SKM-1 (cell line): ENCODE results near the gene ARNT2.

Experiments
- DNase-seq: peaks from one replicate; lab custom pipeline; 2025; ENCODE audit not compliant: unreplicated experiment; lab: John Stamatoyannopoulos, UW

Gene ARNT2

GRCh38 chr15:80590761-80591355 lies 186.7 kb downstream of the ARNT2 start:
- no peak for DNase-seq

- DNase-seq: no peak
These were observed 187.3 kb downstream of the ARNT2 start for GRCh38 chr15:80591471-80591870.

GRCh38 chr15:80591938-80592825 lies 188.0 kb downstream of the ARNT2 start:
- DNase-seq: no peak

GRCh38 chr15:80593486-80594030 lies 189.4 kb downstream of the ARNT2 start:
- no peak for DNase-seq

- DNase-seq: no peak
These were observed 190.1 kb downstream of the ARNT2 start for GRCh38 chr15:80594091-80594889.

- DNase-seq: no peak
These were observed 191.2 kb downstream of the ARNT2 start for GRCh38 chr15:80595396-80595795.

GRCh38 chr15:80596521-80596976 lies 192.4 kb downstream of the ARNT2 start:
- no peak for DNase-seq

GRCh38 chr15:80597076-80597475 lies 192.9 kb downstream of the ARNT2 start:
- DNase-seq: no peak

- no peak for DNase-seq
These were observed 195.2 kb downstream of the ARNT2 start for GRCh38 chr15:80599359-80599758.

- DNase-seq: no peak
These were observed 196.4 kb downstream of the ARNT2 start for GRCh38 chr15:80600626-80601025.

- no peak for DNase-seq
These were observed 197.1 kb downstream of the ARNT2 start for GRCh38 chr15:80601256-80601655.

GRCh38 chr15:80604583-80605575 lies 200.7 kb downstream of the ARNT2 start:
- DNase-seq: no peak

GRCh38 chr15:80605591-80606150 lies 201.5 kb downstream of the ARNT2 start:
- DNase-seq: no peak

- DNase-seq: no peak
These were observed 202.4 kb downstream of the ARNT2 start for GRCh38 chr15:80606511-80607071.

GRCh38 chr15:80607287-80607980 lies 203.3 kb downstream of the ARNT2 start:
- no peak for DNase-seq

GRCh38 chr15:80608688-80609087 lies 204.5 kb downstream of the ARNT2 start:
- no peak for DNase-seq

GRCh38 chr15:80609091-80609490 lies 204.9 kb downstream of the ARNT2 start:
- no peak for DNase-seq

GRCh38 chr15:80609512-80609946 lies 205.3 kb downstream of the ARNT2 start:
- DNase-seq: no peak
